ENCODE measurements around the gene KAZN.

DNA sequence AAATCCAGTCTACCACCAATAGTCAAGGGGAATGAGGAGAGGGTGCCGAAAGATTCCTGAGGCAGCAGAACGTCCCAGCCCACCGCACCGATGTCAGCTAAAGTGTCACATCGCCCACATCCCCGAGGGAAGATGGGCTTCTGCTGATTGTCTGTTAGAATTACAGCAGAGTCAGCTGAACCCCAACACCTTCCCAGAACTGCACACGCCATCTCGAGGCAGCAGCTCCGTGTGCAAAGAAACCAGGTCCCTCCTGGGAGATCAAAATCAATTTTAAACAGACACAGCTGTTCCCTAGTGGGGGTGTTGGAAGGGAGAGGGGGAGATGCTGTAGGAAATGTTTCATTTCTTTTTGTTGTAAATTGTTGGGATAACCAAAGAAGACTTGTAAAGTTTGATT is 12.8 kb upstream of the KAZN start:
- TF ChIP-seq, protein P1, sequence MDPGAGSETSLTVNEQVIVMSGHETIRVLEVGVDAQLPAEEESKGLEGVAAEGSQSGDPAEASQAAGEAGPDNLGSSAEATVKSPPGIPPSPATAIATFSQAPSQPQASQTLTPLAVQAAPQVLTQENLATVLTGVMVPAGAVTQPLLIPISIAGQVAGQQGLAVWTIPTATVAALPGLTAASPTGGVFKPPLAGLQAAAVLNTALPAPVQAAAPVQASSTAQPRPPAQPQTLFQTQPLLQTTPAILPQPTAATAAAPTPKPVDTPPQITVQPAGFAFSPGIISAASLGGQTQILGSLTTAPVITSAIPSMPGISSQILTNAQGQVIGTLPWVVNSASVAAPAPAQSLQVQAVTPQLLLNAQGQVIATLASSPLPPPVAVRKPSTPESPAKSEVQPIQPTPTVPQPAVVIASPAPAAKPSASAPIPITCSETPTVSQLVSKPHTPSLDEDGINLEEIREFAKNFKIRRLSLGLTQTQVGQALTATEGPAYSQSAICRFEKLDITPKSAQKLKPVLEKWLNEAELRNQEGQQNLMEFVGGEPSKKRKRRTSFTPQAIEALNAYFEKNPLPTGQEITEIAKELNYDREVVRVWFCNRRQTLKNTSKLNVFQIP (CRISPR knock-in tag; IDR thresholded peaks at IDR 0.05; ENCODE audit: borderline replicate concordance, low read depth): no peak
- TF ChIP-seq, protein P2, sequence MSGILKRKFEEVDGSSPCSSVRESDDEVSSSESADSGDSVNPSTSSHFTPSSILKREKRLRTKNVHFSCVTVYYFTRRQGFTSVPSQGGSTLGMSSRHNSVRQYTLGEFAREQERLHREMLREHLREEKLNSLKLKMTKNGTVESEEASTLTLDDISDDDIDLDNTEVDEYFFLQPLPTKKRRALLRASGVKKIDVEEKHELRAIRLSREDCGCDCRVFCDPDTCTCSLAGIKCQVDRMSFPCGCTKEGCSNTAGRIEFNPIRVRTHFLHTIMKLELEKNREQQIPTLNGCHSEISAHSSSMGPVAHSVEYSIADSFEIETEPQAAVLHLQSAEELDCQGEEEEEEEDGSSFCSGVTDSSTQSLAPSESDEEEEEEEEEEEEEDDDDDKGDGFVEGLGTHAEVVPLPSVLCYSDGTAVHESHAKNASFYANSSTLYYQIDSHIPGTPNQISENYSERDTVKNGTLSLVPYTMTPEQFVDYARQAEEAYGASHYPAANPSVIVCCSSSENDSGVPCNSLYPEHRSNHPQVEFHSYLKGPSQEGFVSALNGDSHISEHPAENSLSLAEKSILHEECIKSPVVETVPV (CRISPR knock-in tag; IDR thresholded peaks at IDR 0.05): no peak
- no peak for TF ChIP-seq OSR1 (CRISPR knock-in tag; IDR thresholded peaks at IDR 0.05)
- TF ChIP-seq ZC3H10 (CRISPR knock-in tag; IDR thresholded peaks at IDR 0.05): no peak
- no peak for TF ChIP-seq ZFP3 (CRISPR knock-in tag; IDR thresholded peaks at IDR 0.05)
- TF ChIP-seq ARNTL (CRISPR knock-in tag; IDR thresholded peaks at IDR 0.05; ENCODE audit: borderline replicate concordance, low read depth): no peak
- TF ChIP-seq, protein P3, sequence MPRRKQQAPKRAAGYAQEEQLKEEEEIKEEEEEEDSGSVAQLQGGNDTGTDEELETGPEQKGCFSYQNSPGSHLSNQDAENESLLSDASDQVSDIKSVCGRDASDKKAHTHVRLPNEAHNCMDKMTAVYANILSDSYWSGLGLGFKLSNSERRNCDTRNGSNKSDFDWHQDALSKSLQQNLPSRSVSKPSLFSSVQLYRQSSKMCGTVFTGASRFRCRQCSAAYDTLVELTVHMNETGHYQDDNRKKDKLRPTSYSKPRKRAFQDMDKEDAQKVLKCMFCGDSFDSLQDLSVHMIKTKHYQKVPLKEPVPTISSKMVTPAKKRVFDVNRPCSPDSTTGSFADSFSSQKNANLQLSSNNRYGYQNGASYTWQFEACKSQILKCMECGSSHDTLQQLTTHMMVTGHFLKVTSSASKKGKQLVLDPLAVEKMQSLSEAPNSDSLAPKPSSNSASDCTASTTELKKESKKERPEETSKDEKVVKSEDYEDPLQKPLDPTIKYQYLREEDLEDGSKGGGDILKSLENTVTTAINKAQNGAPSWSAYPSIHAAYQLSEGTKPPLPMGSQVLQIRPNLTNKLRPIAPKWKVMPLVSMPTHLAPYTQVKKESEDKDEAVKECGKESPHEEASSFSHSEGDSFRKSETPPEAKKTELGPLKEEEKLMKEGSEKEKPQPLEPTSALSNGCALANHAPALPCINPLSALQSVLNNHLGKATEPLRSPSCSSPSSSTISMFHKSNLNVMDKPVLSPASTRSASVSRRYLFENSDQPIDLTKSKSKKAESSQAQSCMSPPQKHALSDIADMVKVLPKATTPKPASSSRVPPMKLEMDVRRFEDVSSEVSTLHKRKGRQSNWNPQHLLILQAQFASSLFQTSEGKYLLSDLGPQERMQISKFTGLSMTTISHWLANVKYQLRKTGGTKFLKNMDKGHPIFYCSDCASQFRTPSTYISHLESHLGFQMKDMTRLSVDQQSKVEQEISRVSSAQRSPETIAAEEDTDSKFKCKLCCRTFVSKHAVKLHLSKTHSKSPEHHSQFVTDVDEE (CRISPR knock-in tag; IDR thresholded peaks at IDR 0.05): no peak
- no peak for TF ChIP-seq PPARA (CRISPR knock-in tag; IDR thresholded peaks at IDR 0.05; ENCODE audit: borderline replicate concordance)
- TF ChIP-seq BACH2 (CRISPR knock-in tag; IDR thresholded peaks at IDR 0.05; ENCODE audit: borderline replicate concordance): no peak
